Forelimb muscle (tissue), 1 donor: ENCODE measurements around the gene DDX28. TPM values are rescaled to one million over a fixed set of nuclear protein-coding genes. Genes with fewer than 3 reads are reported as not detected.

Experiments
- DNase-seq: peaks from one replicate; pipeline ENCODE4 v3.0.0-alpha.2; 2013; ENCODE audit warnings: low read depth
- polyA plus RNA-seq: library from polyadenylated mRNA; unstranded; fragments of 120-200 nt; gene quantifications from one replicate; pipeline ENCODE4 v1.2.1, GENCODE V29; 2013; ENCODE audit not compliant: insufficient read length

DDX28 gene, protein sequence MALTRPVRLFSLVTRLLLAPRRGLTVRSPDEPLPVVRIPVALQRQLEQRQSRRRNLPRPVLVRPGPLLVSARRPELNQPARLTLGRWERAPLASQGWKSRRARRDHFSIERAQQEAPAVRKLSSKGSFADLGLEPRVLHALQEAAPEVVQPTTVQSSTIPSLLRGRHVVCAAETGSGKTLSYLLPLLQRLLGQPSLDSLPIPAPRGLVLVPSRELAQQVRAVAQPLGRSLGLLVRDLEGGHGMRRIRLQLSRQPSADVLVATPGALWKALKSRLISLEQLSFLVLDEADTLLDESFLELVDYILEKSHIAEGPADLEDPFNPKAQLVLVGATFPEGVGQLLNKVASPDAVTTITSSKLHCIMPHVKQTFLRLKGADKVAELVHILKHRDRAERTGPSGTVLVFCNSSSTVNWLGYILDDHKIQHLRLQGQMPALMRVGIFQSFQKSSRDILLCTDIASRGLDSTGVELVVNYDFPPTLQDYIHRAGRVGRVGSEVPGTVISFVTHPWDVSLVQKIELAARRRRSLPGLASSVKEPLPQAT
- 4.8 TPM for polyA plus RNA-seq

DNA sequence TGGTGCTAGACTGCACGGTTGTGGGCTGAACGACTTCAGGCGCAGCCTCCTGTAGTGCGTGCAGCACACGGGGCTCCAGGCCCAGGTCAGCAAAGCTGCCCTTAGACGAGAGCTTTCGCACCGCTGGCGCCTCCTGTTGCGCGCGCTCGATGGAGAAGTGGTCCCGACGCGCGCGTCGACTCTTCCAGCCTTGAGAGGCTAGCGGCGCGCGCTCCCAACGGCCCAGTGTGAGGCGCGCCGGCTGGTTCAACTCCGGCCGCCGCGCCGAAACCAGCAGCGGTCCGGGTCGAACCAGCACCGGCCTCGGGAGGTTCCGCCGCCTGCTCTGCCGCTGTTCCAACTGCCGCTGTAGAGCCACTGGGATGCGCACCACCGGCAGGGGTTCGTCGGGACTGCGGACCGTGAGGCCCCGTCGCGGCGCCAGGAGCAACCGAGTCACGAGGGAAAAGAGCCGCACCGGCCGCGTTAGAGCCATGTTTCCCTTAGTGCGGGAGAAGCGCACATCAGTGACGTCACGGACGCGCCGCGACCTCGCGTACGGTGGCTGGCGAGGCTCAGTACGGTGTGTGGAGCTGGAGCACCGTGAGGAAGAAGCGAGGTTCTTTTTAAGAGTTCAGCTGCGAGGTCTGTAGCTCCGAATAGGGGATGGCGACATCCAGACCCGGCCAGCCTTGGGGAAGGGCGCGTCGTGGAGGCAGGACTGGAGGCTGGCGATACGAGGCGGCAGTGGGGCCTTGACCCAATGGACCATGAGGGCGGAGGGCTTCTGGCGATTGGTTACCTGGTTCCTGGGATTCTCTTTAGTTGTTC lies at the start of gene DDX28, which contains the start of gene DUS2:
DDX28 (minus strand) TSS at position 505 of the 810 bp plus-strand sequence; CDS start at position 475, 30 bp downstream.
DUS2 (plus strand) TSS at position 557 of the 810 bp plus-strand sequence. CDS start 14,740 bp downstream, outside the sequence.
- peak; percentile 86 for DNase-seq

DNA sequence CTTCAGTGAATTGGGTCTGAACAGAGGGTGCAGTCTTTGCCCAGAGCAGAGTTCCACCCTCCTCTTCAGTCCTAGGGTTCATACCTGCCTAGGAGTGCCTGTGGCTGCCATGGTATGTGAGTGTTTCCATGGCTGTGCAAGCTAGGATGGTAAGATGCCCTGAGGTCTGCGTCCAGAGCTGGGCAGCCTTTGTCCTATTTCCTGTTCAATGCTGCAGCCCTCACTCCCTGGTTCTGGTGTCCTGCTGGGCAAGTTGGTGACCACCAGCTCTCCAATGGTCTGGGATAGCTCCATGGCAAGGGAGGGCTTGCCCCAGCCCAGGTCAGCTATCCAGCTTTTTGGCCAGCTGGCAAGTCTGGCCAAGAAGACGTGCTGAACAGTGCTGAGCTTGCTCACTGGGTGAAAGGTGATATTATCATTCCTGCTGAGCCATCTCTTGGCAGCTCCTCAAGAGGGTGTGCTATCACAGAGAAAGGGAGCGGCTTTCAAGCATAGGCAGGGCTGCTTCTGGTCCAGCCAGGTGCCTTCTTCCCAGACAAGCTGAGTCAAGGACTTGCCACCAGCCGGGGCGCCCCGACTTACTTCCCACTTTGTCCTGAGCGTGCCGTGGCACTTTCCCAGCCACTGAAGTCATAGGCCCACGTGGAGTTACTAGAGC lies 49.1 kb upstream of the DDX28 start:
- DNase-seq = no peak

DNA sequence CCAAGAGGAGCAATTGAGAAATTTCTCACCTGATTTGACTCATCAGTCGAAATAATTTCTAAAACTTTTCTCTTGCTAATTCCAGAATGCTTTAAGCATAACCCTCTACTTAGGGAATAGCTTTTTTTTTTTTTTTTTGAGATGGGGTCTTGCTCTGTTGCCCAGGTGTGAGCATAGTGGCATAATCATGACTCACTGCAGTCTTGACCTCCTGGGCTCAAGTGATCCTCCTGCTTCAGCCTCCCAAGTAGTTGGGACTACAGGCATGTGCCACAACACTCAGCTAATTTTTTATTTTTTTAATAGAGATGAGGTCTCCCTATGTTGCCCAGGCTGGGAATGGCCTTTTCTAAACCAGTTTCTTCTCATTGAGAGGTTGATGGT lies 48.5 kb upstream of the DDX28 start:
- no peak for DNase-seq

DNA sequence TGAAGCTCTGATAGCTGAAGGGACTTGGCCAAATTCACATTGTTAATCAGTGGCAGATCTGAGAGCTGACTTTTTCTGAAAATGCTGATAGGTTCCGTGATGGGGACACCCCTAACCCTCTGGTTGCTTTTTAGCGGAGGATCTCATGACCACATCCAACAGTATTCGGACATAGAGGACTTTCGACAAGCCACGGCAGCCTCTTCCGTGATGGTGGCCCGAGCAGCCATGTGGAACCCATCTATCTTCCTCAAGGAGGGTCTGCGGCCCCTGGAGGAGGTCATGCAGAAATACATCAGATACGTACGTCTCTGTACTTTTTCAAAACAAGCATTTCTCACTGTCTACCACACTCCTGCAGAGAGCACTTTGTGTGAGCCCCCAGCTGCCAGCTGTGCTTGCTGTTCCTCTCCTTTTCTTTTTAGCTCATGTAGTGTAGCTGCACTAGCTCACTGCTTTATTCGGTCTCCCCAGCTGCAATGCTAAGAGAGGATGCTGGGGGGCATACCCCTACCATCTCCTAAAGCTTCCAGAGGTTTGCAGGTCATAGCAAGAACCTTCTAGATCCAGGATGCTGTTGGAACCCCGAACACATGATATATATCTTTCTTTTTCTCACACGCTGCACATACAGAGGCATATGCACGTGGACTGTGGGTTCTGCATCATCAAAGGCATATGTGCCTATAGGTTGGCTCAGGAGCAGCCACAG lies 47.9 kb upstream of the DDX28 start:
- no peak for DNase-seq

DNA sequence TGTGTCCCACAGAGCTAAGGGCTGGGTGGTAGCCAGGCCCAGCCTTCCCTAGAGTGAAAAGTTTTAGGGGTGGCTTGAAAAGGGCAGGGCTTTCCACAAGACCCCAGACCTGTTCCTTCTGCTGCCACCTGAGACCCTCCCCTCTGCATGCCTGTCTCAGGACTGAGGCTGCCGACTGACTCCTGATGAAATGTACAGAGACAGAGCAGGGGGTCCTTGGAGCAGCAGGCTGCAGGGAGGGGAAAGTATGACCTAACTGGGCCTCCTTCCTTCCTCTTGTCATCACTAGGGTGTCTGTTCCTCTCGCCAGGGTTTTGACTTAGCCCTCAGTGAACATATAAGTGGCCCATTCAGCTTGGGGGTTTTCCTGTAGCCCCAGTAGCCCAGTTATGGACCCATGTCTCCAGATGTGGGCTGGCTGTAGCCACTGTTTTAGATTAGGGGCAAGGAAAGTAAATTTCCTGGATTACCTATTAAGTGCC lies 47.3 kb upstream of the DDX28 start:
- DNase-seq = no peak

DNA sequence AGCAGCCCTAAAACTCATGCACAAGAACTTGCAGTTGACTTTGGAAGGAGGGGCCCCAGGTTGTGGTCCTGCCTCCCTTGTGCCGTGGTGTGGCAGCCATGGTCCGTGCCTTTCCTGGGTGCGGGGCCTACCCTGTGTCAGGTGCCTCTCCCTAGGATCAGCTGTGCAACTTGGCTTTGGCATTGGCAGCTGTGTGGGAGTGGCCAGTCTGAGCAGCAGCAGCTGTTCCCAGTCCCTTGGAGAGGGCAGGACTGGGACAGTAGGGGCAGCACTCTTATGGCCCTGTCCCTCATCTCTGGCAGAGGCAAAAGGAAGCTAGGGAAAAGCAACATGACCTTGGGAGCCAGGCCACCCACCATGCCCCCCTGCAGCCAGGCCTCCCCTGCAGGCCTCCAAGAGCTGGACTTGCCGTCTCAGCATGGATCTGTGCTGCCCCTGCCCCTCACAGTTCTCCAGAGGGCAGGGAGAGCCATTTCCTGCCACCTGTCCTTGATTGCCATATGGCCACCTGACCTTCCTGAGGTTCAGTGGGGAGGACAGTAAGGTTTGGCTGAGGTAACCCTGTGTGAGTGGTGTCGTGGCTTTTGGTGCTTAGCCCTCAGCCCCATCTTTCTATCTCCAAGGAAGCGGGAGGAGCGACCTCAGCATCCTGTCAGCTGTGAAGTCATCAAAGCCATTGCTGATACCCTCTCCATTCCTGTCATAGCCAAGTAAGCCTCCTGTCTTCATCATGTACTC lies 46.6 kb upstream of the DDX28 start:
- no peak for DNase-seq

DNA sequence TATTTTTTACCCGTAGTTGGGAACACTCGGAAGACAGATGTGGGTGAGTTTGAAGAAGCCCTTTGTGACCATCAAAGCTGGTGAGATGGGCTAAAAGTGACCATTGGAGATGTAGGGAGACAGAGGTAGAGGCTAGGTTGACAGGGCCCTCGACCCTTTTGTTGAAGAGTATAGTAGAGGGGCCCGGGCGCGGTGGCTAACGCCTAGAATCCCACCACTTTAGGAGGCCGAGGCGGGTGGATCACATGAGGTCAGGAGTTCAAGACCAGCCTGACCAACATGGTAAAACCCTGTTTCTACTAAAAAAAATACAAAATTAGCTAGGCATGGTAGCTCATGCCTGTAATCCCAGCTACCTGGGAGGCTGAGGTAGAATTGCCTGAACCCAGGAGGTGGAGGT lies 45.9 kb upstream of the DDX28 start:
- no peak for DNase-seq

DNA sequence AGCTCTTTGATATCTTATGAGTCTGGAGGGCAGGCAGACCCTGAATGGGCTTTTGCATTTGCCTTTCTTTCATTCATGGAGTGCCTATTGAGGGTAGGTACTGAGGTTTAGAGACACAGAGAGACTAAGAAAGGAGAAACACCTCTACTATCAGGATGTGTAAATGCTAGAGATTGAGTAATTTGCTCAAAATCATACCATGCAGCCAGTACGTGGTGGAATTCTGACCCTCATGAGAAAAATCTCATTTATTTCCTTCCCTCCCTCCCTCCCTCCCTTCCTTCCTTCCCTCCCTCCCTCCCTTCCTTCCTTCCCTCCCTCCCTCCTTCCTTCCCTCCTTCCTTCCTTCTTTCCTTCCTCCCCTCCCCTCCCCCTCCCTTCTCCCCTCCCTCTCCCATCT lies 43.7 kb upstream of the DDX28 start:
- DNase-seq = no peak

DNA sequence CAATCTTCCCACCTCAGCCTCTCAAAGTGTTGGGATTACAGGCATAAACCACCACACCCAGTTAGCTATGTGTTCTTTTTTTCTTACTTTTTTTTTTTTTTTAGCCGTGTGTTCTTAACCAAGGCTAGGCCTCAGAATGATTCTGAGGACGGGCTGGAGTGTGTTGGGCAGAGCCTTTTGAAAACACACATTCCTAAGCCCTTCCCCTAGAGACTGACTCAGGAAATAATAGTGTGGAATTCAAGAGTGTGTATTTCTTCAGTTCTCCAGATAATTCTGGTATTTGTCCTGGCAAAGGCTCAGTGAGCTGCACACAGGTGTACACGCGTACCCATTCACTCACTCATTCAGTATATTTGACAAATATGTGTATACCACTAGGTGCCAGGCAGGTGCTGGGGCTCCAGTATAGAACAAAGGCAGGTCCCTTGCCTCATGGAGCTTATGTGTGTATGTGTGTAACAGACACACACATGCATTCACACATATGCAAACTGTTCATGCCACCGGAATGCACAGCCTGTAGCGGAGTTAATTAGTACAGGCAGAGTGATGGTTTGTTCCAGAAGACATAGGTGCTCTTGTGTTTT lies 42.8 kb upstream of the DDX28 start:
- no peak for DNase-seq

DNA sequence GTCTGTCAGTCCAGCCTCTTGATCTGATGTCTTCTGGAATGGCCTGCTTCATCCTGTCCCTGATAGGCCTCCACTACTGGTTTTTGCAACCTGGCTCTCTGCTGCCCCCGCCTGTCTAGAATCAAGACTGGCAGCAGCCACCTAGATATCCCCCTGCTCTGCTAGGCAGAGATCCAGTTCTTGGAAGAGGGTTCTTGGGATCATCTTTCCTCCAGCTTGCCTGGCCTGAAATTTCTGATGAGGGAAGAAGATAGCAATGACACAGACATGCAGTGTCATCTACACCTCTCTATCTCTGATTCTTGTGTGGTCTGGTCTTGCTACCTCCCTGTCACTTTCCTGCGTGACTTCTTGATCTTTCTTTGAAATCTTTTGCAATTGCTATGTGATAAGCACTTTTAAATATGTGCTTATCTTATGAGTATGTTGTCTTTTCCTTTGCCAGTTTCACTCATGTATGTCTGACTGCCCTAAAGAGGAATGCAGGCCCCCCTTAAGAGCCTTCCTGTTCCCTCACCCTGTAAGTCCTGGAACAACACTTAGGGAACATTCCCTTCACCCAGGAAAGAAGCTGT lies 41.8 kb upstream of the DDX28 start:
- no peak for DNase-seq

DNA sequence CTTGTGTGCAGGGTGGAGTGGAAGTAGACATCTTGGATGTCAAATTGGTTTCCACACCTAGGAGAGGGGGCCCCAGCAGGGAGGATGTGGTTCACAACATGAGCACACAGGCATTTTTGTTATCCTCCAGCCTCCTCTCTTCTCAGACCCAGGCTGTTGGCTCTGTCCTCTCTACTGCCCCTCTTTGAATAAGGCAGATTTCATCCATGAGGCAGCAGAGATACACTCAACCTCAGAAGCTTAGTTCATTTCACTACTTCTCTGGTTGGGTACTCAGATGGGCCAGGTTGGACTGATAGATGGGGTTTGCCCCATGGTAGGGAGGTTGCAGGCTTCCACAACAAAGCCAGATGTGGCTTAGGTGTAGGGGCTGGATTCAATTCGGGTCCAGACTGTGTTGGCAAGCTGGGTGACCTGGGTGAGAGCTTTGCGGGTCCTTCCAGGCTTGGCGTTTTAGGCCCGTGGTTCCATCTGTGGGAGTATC lies 39.9 kb upstream of the DDX28 start:
- DNase-seq = no peak

DNA sequence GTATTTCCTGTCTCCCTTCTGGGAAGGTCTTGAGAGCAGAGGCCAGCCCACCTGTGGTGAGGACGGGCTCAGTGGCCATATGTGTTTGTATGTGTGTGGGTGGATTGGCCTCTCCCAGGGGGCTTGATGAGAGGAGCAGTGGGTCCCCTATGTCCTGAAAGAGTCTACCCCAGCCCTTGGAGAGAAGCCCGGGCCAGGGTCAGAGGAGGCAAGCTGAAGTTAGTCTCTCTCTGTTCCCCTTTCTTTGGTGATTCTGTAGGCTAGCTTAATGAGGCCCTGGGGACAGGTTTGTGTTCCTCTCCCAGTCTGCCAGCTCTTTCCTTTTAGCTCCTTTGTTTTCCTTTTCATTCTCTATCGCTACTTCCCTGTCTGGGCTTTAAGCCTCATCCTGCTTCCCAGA lies 38.4 kb upstream of the DDX28 start:
- no peak for DNase-seq

DNA sequence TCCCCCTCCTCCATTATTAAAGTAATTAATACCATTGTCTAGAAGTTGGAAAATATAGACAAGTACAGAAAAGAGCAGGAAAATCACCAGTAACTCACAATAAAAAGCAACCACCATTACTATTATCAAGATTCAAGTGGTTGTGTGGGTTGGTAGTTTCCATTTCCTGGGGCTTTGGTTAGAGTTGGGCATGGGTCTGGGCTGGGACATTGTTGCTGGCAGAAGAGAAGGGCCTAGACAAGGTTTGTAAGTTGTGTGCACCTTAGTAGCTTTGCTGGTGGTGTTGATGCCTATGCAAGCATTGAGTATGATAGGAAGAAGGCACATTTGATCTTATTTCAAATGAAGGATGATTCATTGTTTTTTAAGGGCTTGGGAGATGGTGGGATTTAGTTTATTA lies 36.8 kb upstream of the DDX28 start:
- DNase-seq = no peak

DNA sequence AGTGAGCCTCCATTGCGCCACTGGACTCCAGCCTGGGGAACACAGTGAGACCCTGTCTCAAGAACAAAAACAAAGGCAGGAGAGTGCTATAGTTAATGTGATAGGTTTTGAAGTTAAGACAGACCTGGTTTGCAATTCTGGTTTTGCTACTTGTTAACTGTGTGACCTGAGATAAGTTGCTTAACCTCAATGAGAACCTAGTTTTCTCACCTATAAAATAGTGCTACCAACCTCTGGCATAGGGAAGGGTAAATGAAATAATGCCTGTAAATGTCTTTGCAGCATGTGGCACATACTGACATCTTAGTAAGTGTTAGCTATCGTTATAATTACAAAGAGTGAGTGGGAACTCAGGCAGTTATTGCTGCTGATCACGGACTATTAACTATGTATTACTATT lies 32.4 kb upstream of the DDX28 start:
- no peak for DNase-seq

DNA sequence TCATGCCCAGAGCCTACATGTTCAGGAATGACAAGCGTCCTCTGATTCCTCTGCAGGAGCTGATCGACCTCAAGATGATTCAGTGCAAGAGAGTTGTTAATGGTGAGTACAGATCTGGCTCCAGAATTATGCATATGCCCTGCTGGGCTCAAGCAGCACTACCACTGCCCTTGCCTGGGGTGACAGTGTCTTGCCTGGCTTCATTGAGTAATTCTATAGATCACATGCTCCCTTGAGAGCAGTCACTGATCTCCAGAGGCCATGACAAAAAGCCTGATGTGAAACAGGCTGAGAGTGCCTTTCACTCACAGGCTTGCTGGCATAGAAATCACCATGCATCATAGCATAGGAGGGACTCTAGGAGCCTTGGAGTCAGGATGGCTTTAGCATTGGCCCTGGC lies 26.4 kb upstream of the DDX28 start:
- DNase-seq = no peak

DNA sequence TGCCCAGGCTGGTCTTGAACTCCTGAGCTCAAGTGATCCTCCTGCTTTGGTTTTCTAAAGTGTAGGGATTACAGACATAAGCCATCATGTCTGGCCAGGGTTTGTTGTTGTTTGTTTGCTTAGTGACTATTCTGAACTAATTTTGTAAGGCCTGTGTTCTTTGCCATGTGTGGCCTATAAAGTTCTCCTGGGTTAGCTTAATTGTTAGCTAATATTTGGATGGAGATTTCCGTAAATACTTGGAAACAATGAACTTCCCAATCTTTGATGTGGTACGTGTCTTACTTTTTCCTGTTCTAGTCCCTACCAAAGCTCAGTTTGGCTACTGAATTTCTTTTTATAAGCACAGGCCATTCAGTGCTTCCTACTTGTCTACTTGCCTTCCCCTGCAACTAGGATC lies 25.0 kb upstream of the DDX28 start:
- no peak for DNase-seq

DNA sequence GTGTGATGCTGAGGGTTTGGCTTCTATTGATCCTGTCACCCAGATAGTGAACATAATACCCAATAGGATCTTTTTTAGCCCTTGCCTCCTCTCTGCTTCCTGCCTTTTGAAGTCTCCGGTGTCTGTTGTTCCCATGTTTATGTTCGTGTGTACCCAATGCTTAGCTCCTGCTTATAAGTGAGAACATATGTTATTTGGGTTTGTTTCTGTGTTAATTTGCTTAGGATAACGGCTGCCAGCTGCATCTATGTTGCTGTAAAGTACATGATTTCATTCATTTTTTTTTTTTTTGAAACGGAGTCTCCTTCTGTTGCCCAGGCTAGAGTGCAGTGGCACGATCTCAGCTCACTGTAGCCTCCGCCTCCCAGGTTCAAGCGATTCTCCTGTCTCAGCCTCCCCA lies 23.1 kb upstream of the DDX28 start:
- DNase-seq = no peak

DNA sequence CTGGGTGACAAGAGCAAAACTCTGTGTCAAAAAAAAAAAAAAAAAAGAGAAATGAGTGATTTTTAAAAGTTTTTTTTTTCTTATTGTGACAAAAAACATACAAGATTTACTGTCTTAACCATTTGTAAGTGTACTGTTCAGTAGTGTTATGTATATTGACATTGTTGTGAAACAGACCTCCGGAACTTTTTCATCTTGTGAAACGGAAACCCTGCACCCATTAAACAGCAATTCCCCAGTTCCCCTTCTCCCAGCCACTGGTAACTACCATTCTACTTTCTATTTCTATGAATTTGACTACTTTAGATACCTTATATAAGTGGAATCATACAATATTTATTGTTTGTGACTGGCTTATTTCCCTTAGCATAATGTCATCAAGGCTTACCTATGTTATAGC lies 18.8 kb upstream of the DDX28 start:
- DNase-seq = no peak

DNA sequence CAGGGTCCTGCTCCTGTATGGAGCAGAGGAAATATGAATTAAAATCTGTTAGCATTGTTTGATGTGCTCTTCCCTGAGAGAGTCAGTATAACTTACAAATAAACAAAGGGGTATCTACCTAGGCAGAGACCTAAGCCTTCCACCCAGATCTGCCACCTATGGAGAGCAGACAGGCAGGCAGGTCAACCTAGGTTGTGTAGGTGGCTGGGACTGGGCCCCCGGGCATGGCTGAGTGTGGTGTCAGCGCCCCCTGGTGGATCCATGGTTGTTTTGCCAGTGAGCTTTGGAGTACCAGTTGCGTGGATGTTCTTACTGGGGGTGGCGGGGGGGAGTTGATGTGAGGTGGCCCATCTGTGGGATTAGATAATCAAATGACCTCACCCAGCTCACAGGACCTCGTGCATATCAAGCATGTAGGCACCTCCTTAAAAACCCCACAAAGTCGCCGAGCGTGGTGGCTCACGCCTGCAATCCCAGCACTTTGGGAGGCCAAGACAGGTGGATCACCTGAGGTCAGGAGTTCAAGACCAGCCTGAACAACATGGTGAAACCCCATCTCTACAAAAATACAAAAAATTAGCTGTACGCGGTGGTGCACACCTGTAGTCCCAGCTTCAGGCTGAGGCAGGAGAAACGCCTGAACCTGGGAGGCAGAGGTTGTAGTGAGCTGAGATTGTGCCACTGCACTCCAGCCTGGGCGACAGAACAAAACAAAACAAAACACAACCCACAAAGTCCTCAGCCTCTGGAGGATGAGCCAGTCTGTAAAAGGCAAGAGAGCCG lies 17.7 kb upstream of the DDX28 start:
- no peak for DNase-seq
